Stimulated activated CD4-positive, alpha-beta T cell treated with anti-CD3 and anti-CD28 coated beads, Interleukin-15, amount 100 ng/mL, for 1 hour (primary cell): Measurements from ENCODE around the gene DSCAM.

Experiments
- DNase-seq, 2 donors: peaks; one replicate each; pipeline ENCODE4 v3.0.0-alpha.2; 2020; ENCODE audit warnings: low read depth in 1 of 2, low spot score in 1 of 2

Gene DSCAM

DNA sequence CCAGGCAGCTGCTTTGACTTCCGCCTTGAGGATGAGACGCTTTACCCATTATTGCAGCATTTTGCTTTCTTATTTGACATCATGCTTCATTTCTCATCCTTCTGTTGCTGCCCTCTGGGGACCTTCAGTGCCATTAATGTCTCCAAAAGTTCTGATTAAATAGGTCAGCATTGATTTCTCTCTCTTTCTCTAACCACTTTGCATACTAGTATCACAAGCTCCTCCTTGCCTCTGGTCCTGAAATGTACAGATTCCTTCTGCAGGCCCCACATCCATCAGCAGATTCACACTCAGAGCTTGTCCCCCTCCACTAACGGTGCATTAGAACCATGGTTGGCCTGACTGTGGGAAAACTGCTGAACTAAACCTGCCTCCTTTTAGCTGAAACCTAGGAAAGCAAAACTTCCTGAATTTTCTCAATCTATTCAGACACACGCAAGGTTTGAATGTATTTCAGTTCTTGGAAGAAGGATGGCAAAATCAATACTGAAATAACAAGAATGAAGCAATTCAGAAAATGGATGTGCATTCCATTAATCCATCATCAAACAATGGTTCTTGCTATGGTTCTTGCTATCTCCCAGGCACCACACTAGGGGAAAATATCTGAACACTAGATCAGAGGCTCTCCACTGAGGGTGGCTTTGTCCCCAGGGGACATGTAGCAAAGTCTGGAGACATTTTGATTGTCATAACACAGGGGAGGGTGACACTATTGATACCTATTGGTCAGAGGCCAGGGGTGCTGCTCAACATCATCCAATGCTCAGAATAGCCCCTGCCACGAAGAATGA is 825.2 kb downstream of the DSCAM start:
- DNase-seq = no peak

DNA sequence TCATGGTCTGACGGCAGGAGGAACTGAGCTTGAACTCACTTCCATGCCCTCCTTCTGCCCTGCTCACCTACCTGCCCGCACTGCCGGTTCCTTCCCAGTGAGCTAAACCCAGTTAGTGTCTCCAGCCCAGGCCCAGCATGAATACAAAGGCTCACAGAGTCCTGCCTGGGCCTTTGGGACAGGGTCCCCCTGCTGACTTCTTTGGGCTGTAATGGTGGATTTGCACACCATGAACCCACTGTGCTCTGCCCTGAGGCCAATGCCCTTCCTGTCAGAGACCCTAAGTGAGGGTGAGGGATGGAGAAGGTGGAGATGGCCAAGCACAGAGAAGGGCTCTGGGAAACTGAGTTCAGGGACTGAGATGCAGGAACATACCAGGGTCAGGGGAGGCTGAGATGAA is 826.3 kb downstream of the DSCAM start:
- no peak for DNase-seq

DNA sequence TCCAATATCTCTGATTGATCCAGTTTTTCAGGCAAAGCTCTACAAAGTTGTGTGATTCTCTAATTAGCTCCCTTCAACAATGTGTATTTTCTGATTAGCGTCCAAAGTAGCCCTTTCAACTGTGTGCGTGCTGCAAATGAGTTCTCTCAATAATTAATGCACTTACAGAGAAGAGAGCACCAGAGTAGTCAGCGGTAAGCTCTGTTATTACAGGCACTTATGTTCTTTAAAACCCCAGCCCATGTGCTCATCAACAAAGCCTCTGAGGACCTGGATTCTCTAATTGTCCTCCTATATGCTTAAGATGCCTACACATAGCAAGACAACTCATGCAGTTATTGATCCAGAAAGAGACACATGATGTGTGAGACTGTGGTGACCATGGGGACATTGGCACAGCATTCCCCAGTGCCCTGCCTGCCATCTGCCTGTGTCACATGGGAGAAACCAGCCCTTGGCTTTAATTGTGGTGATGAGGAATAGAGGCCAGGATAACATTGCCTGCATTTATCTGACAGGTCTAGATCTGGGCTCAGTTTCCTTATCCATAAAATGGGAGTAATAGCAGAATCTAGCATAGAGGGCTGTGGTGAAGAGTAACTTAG is 828.0 kb downstream of the DSCAM start:
- no peak for DNase-seq

DNA sequence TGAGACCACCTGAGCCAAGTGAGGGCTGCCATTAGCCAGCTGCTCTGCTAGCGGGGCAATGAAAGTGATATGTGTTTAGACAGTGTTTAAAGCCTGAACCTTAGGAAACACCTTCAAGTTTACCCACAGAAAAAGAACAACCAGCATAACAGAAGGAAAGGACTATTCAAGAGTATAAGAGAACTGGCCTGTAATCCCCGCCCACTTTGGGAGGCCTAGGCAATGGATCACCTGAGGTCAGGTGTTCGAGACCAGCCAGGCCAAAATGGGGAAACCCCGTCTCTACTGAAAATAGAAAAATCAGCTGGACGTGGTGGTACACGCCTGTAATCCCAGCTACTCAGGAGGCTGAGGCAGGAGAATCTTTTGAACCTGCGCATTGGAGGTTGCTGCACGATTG is 830.3 kb downstream of the DSCAM start:
- no peak for DNase-seq

DNA sequence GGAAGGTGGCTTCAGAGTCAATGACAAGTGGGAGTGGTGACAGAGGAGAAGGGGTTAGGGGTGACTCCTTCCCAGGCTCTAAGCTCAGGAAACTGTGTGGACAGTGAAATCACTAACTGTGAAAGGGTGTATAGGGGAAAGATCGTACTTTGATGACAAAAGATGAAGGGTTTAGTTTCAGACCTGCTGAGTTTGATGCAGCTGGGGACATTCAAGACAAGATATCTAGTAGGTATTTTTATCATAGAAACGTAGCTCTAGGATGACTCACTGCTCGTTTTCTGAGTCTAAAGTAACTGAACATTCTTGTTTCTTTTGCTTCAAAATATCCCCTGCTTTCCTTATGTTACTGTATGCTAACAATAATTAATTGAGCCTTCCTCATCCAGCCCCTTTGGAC is 830.7 kb downstream of the DSCAM start:
- DNase-seq = no peak

DNA sequence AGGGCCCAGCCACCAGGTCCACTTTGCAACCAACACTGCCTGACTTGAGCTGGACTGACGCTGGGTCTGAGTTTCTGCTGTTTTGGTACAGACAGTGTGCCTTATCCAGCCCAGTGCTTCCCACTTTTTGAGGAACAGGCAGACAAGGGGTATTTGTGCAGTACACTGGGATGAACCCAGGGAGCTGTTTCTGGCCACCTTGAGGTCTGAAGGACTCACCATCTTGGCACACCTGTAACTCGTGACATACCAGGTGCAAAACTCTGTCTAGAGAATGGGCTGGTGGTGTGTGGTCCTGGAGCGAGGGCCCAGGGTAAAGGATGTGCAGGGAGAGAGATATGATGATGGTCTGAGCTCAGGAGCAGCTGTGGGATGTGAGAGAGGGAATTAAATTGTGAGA is 831.1 kb downstream of the DSCAM start:
- DNase-seq = no peak

DNA sequence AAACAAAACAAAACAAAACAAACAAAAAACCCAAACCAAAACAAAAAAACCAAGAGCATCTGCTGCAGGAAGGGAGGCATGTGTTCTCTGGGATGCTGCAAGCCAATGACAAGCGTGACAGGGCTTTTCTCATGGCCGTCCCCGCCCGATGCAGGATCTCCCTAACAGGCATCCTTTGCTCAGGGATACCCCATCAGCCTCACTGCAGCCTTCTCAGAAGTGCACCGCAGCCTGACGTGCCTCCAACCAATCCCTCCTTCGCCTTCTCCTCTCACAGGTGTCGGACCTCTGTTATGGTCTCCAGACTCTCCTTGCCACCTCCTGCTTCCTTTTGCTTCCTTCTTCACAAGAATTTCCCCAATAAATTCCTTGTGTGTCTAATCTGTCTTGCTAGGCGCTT is 832.6 kb downstream of the DSCAM start:
- DNase-seq = no peak

DNA sequence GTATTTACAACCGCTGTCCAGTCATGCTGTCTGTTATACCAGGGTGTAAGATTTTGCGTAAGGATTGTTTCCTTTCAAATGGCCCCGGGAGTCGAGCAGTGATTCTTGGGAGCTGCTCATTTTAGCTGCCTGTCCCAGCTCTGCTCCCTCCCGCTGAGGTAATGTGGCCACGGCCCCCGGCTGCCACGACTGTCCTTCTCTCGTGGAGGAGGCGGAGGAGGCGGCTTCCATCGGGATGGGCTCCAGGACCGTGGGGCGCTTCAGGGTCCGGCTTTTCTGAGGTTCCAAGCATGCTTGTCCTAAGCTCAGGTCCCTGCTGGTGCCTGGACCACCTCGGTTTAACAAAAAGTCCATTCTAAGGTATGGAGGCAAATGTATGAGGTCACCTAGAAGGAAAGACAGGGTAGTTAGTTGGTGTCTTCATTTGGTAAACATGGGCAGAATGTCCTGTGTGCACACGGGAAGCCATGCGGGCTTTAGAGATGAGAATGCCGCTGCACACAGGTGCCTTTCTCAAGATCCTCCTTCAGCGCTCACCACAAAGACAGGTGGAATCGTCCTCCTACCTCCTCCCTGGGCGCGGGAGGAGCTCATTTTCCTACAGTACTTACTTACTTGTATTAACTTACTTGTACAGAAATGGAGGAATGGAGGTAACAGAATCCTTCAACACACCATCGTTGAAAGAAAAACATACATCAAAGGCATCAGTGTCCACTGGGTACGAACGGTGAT is 833.8 kb downstream of the DSCAM start:
- DNase-seq = no peak

DNA sequence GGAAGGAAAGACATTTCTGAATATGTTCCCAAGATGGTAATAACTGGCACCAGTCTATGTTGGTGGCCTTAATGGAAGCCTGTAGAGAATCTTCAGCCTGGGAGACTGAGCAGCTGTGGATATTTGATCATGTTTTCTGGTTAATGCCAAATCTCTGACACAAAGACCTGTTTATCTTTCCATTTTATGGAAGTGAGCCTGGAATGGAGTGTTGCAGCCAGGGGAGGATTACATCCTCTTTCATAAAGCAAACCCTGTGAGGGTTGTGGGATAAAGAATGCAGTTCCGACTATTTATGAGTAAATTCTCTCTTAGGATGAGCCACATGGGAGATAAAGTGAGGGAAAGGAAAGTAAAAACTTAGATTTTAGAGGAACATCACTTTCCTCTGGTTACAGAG is 835.6 kb downstream of the DSCAM start:
- DNase-seq = no peak

DNA sequence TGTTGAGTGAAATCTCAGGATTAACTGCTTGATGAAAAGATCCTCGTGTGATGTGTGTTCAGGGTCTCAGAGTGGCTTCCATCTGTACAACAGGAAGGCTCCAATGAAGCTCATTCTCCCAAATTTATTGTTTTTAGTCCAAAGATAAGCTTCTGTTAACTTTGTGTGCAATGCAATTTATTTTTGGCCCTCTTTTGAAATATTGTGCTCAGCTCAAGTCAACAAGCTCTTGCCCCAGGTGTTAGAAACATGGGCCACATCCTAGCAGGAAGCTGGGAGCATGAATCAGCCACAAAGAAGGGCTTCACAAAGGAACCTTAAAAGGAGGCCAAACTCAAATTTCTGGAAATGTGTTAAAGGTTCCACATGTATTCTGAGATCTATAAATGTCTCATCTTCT is 844.0 kb downstream of the DSCAM start:
- DNase-seq = no peak

DNA sequence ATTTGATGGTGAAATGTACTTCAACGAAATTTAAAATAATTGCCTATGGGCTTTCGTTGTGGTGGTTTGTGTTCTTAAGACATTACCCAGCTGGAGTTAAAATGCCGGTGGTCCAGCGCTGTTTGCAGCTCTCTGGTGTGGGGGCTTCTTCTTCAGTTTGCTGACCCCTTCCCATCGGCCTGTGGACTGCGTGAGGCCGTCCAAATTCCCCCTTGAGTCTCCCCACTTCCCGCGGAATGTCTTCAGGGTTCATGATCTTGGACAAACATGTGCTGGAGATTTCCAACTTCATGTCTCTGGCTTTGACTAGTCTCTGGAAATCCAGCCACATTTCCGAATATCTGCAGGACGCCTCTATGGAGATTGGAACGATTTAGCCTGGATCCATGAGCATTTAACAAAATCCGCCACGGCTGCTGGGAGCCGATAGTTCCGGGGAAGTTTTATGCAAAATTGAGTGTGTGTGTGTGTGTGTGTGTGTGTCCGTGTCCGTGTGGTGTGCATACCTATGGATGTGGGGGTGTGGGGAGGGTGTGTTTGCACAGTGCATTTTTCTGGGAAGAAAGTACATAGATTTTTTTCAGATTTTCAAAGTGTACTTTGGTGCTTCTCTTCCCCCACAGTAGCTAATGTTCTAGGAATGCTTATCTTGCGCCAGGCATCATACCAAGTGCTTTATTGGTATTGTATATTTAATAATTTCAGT is 862.5 kb downstream of the DSCAM start:
- DNase-seq = no peak

DNA sequence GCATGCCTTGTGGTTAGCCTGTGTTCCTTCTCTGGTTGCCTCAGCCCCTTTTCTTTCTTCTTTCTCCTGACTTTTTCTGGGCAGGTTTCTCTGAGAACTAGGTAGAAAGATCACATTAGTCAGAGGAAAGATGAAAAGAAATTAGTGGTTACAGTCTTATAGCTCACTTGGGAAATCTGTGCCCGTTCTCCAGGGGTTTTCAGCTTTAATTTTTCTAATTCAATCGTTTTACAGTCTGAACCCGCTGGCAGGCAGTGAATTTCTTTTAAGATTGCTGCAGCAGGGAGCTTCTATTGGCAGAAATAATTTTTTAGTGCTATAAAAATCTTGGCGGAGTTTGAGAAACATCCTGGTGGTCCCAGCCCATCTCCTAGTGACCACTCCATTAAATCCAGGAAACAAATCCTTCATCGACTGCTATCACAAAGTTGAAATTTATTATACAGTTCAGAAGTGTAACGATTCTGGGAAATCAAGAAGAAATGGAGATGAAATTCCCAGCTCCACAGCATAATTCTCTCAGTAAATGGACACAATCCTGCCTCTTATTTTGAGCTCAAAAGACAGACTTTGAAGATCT is 866.6 kb downstream of the DSCAM start:
- no peak for DNase-seq

DNA sequence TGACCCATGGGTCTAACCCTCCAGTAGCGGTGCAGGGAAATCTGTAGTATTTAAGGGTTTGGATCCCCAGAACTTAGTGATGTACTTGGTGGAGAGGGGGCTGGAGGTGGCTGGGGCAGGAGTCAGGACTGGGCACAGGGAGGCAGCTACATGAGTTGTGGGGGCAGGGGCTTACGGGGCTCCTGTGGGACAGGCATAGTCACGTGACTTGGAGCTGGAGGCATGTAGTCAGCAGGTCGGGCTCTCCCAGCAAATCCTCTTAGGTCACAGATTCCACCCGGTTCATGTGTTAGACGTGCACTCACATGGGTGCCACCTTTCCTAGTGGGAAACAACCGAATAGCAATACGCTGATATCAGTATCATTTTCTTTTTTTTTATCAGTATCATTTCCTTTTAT is 867.6 kb downstream of the DSCAM start:
- DNase-seq = no peak

DNA sequence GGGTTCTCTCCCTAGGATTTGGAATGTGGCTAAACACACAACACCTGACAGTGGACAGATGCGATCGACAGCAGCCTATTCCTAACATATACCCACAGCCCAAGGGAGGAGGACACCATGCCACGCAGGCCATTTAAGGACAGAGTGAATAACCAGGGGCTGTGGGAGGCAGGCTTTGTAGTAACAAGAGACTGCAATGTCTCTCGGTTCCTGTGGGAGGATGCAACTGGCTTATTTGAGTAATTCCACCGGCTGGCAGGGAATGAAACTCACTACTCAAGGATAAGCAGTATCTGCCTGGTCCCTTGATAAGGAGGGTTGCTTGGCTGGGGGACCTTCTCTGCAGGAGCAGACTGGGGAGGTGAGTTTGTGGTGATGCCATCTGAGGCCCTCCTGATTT is 870.2 kb downstream of the DSCAM start:
- DNase-seq = no peak

DNA sequence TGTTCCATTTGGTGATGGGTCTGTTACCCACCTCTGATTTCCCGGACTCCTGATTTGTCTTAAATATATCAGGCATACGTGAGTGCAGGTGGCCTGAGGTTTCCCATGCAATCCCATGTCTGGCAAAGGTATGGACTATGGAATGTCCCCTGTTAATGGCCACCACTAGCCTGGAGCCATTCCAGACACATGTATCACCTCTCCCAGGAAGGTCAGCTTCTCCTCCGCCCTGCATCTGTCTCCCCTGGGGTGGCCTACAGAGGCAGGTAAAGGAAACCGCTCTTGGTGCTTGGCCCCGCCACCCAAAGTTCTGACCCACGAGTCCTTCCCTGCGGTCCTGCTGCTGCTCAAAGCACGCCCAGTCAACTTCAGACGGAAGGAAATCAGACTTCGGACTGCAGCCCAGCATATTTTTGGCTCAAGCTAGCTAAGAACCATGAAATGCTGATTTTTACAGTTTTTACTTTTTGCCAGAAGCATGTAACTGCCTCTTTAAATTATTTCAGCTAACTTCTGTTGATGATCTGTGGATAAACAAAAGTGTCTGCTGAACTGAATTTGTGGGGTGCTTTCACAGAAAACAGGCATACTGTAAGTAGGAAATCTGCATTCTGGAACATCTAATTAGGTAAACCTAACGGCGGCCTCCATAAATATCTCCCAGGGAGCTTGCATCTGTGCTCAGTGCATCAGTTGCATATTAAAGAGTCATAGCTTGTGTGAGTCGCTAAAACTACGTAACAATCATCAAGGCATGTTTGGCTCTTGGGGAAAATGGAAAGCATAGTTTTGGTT is 873.8 kb downstream of the DSCAM start:
- DNase-seq = no peak

DNA sequence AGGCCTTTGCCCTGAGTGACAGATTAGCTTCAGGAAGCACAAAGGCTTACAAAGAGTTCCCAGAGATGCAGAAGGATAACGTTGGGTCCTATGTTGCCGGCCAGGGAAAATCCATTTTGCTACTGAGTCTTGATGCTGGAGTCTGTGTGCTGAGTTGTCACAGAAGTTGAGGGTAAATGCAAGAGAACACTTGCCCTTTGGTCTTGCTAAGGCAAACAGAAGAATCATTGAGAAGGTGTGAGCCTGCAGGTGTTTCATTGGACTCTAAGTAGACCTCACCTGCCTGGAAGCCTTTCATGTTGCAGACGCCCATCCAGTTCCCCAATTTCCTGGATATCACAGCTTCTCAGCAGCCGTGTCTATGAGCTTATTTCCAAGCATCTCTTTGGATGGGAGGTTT is 874.5 kb downstream of the DSCAM start:
- no peak for DNase-seq

DNA sequence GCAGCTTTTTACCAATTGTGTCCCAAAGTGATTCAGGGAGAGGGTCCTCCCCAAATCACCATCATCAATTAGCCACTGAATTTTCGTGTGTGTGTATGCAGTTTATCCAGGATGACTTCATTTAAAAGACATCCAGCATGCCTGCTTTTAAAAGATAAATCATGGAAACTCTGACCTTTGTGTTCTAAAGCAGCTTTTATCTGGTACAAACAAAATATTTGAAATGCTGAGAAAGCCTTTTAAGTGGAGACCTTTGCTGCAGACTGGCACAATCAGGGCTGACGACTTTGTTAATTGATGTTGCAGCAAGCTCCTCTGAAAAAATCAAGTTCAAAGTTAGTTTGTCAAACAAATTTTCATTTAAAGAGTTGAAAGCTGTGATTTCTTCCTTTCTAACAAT is 875.0 kb downstream of the DSCAM start:
- DNase-seq = no peak

DNA sequence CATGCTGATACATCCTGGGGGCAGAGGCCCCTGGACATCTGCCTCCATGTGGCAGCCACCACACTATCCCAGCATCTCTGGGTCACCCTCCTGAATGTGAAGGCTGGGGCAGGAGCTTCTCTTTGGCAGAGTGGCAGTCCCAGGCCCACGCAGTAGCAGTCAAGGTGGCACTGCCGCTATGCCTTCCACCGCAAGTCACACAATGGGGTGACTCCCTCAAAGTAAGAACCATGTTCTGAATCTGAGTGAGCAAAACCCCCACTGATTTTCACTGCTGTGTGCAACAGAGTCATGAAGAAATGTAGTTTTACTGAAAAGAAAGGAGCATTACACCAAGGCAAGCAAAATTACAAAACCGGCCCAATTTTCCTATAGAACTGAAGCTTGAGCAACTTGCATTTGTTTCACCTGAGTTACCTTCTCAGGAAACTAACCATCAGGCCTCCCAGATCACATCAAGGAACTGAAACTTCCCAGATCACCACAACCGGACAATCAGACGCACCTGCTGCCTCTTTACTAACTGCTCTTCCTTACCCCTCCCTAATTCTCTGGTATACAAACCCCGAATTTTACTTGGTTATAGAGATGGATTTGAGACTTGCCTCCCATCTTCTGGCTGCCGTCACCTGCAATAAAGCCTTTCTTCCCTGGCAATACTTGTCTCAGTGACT is 877.1 kb downstream of the DSCAM start:
- no peak for DNase-seq

DNA sequence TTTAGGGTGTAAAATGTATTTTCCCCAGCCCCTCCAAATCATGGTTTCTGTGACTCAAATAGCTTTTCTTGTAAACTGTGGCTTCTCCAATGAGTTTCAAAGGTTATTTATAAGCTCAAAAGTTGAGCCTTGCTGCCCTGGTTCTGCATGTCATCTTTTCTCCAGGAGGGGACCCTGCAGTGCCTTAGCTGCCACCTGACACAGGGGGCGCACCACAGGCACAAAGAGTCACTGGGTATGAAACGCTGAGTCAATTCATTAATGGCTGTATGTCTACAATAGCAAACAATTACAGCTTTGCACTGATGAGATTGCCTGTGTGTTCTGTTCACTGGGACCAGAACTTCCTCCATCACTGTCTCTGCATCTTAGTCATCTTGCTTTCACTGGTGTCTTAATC is 878.9 kb downstream of the DSCAM start:
- DNase-seq = no peak

DNA sequence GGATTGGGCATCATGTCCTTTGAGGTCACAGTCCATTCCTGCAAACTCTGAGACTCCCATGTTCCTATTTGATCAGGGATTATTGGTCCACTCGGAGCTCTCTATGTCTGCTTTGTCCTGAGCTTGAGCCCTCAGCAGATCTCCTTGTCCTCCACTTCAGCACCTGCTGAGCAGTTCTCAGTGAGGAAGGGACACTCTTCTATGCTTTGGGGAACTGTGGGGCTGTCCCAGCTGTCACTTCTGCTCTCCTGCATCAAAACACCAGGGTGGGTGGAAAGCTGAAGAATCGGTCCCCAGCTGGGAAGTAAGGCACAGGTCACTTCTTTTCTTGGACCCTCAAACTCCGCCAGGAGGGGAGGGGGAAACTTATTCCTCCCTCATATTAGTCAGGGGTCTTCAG is 880.2 kb downstream of the DSCAM start:
- DNase-seq = no peak
